Mucosa of descending colon (tissue), 3 donors: ENCODE measurements around the gene SEC14L2. TPM values are rescaled to one million over a fixed set of nuclear protein-coding genes. Genes with fewer than 3 reads are reported as not detected.

ENCODE experiments used
- ATAC-seq: fragments of 200-7000 bp; cut with Tn5 transposase; one replicate; pipeline ENCODE4 v1.9.1; 2020; ENCODE audit warnings: mild to moderate bottlenecking, moderate library complexity
- DNase-seq, 3 donors: peaks; one replicate each; pipeline ENCODE4 v3.0.0-alpha.2; 2020
- H3K36me3 ChIP-seq: fragments of 200-600 bp; one replicate; pipeline ENCODE4 v1.8.0; 2021; ENCODE audit warnings: low read depth, mild to moderate bottlenecking
- H3K4me1 ChIP-seq: fragments of 200-600 bp; one replicate; pipeline ENCODE4 v1.8.0; 2021; ENCODE audit warnings: low read depth, mild to moderate bottlenecking
- H3K4me3 ChIP-seq: fragments of 200-600 bp; one replicate; pipeline ENCODE4 v1.8.0; 2021; ENCODE audit warnings: mild to moderate bottlenecking
- H3K9me3 ChIP-seq: fragments of 200-600 bp; one replicate; pipeline ENCODE4 v1.8.0; 2021; ENCODE audit warnings: mild to moderate bottlenecking
- CTCF ChIP-seq: fragments of 200-600 bp; IDR thresholded peaks from one replicate; pipeline ENCODE4 v1.8.0; 2022; ENCODE audit warnings: antibody characterized with exemption, mild to moderate bottlenecking
- intact Hi-C, 2 donors: fragments of 100-400 bp; cut with DNase I in 1 of 2; cut with micrococcal nuclease in 1 of 2; formaldehyde crosslinking; loops; one replicate each; pipeline versions ENCODE4 v1.11.0 to v1.11.1; 2022; cut with DNase I, micrococcal nuclease
- total RNA-seq, 3 donors: library from RNA; stranded (reverse); fragmentation: NEBNext Ultra II Directional in 2 of 3; extraction: Animal tissue kit (Norgen Biotek cat#: 25700) in 2 of 3; gene quantifications; one replicate each; pipeline versions ENCODE4 v1.2.1 to v1.2.4, GENCODE V29; 2021 to 2023
- donor health status: DM: no; HTN: no; CAD: no; lungs with moderate emphysema.
- donor health status: DM: no; HTN: no; CAD: no.
- donor health status: DM: no; HTN: yes; CAD: no.

SEC14L2 gene
- total RNA-seq, 3 donors from 2014 or later: 0.67 to 4.0 (median 2.5) TPM

GRCh38 chr22:30433773-30434172, 37.0 kb downstream of the SEC14L2 start:
- H3K4me3 ChIP-seq: no peak overlapping the region
- no peak for TF ChIP-seq CTCF
- intact Hi-C loops: no loop called here
- peaks cover 8% of the 10 kb centered on the region for H3K4me1 ChIP-seq
- no peaks in the 10 kb centered on the region for H3K36me3 ChIP-seq
- DNase-seq: no peak
- H3K9me3 ChIP-seq: no peaks in the 10 kb centered on the region
- ATAC-seq: no peak

GRCh38 chr22:30434843-30435242, 38.0 kb downstream of the SEC14L2 start:
- no peak for TF ChIP-seq CTCF
- DNase-seq: no peak
- Histone ChIP-seq H3K36me3 (no peaks in the 10 kb centered on the region), H3K4me3 (no peak overlapping the region), H3K4me1 (peaks cover 8% of the 10 kb centered on the region), H3K9me3 (no peaks in the 10 kb centered on the region)
- ATAC-seq: no peak
- intact Hi-C loops: no loop called here

- Histone ChIP-seq H3K4me3 (no peak overlapping the region), H3K9me3 (no peaks in the 10 kb centered on the region), H3K4me1 (peaks cover 8% of the 10 kb centered on the region), H3K36me3 (no peaks in the 10 kb centered on the region)
- ATAC-seq: peak; percentile 73
- intact Hi-C loops: no loop called here
- DNase-seq: peak; percentile 60 to 85 (median 61)
- no peak for TF ChIP-seq CTCF
Measured at GRCh38 chr22:30435674-30436126, 38.9 kb downstream of the SEC14L2 start.

- H3K4me1 ChIP-seq: peaks cover 8% of the 10 kb centered on the region
- no peaks in the 10 kb centered on the region for H3K36me3 ChIP-seq
- no peak for DNase-seq
- no peak overlapping the region for H3K4me3 ChIP-seq
- no peak for TF ChIP-seq CTCF
- no peak for ATAC-seq
- H3K9me3 ChIP-seq: no peaks in the 10 kb centered on the region
- intact Hi-C loops: no loop called here
Measured at GRCh38 chr22:30436196-30436595, 39.4 kb downstream of the SEC14L2 start.

- ATAC-seq (peak; percentile 65), DNase-seq (peak in 2 of 3 donors; percentile 23 to 48)
- intact Hi-C loops: no loop called here
- Histone ChIP-seq H3K9me3 (no peaks in the 10 kb centered on the region), H3K4me1 (peaks cover 8% of the 10 kb centered on the region), H3K36me3 (no peaks in the 10 kb centered on the region), H3K4me3 (no peak overlapping the region)
- TF ChIP-seq CTCF: no peak
Measured at GRCh38 chr22:30438559-30438958, 41.7 kb downstream of the SEC14L2 start.

- TF ChIP-seq CTCF: no peak
- Histone ChIP-seq H3K36me3 (no peaks in the 10 kb centered on the region), H3K9me3 (no peaks in the 10 kb centered on the region), H3K4me1 (peaks cover 8% of the 10 kb centered on the region), H3K4me3 (no peak overlapping the region)
- no peak for DNase-seq
- intact Hi-C loops: no loop called here
- no peak for ATAC-seq
Measured at GRCh38 chr22:30439226-30439625, 42.4 kb downstream of the SEC14L2 start.
